GM19397 (cell line): Measurements from ENCODE around the gene PRKAG2.

Experiments
- ATAC-seq: cut with Tn5 transposase; IDR thresholded peaks from one replicate; pipeline ENCODE4 v1.9.1; 2021; ENCODE audit warnings: mild to moderate bottlenecking, moderate library complexity; ENCODE audit not compliant: unreplicated experiment

Gene PRKAG2

DNA sequence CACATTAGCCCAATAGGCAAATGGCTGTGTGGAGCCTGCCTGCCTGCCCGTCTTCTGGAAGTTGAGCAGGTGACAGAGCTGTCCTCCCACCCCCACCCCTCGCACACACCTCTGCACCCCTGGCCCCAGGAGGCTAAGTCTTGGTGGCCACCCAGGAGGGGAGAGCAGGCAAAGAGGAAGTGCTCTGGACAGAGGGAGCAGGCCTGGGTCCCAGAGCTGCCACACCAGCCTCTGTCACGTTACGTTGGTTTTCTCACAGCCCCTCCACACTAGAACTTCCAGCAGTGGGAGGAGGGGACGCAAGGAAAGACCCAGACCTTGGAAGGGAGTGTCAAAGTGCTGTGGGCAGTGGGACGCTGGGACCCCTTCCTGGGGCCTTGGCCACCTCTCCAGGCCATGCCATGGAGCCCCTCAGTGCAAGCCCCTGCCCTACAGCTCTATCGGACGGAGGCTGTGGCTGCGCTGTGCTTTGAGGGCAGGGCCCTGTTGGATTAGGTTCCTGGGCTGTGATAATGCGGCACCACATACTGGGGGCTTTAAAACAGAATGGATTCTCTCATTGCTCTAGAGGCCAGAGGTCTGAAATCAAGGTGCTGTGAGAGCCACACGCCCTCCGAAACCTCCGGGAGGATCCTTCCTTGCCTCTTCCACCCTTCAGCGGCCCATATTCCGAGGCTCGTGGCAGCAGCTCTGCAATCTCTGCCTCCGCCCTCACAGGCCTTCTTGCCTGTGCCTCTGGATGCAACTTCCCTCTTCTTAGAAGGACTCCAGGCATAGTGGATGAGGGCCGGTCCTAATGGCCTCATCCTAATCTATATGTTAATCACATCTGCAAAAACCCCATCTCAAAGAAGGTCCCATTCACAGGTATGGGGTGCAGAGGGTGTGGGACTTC is 9.9 kb downstream of the PRKAG2 start:
- no peak for ATAC-seq

DNA sequence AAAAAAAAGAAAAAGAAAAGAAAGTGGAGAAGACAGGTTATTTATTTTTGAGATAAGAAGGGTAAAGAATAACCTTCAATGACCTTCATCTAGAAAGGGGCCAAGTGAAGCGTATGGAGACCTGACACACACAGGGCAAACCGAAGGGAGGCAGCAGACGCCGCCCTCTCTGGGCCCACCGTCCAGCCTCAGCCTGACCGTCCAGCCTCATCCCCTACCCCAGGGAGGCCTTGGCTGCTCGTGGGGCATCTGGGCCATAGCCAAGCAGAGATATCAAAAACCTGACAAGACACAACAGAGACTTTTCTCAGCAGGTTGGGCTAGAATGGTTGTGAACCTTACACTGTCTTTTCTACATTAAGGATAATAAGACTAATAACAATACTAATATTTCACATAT is 10.9 kb downstream of the PRKAG2 start:
- ATAC-seq = no peak

DNA sequence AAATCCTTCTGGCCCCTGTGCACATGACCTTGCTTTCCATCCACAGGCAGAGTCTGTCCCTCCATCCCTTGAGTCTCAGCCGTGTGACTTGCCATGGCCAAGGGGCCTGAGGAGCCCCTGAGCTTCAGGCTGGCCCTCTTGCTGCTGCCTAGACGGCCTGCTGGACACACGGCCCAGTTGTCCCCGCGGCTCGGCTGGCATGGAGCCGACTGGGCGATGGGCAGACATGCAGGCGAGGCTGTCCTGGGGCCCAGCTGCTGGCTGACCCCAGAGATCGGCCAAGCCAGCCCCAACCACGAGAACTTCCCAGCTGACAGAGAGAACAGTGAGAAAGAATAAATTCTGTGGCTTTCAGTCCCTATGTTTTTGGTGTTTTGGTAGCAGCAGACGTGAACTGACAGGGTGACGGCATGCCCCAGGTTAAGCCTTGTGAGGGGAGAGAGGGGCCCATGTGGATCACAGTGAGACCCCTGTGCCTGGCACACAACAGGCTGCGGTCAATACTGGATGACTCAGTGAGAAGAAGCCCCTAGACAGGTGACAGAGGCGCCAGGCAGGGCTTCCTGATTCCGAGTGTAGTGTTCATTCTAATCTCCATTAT is 11.7 kb downstream of the PRKAG2 start:
- ATAC-seq = no peak

DNA sequence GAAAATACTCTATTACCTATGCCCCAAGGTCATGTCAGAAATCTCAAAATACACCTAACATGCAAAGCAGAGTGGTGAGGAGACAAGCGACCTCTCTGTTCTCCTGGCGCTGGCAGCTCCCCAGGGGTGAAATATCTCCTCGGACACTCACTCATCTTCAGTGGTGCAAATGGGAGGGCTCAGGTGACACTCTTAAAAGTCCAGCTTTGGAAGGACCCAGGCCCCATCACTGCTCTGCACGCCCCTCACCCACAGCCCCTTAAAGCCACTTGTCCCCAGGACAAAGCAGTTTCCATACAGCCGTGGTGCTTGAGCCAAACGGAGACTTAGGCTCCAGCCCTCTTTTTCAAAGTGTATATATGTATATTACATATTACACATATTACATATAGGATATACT is 12.4 kb downstream of the PRKAG2 start:
- no peak for ATAC-seq

DNA sequence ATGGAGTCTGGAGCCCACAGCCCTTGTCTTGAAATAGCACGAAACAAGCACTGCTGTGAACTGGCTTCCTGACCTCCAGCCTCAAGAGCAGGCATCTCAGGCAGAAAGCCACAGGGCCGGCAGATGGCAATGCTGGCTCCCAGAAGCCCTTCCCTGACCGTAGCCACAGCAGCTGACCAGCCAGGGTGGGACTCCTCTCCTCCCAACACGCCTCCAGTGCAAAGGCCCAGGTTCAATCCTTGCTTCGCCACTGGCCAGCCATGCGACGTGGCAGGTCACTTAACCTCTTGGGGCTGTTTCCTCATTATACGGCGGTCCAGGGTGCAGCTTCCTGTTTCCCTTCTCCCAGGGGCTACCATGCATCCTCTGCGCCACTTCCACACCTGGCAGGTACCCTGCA is 12.8 kb downstream of the PRKAG2 start:
- ATAC-seq = no peak

DNA sequence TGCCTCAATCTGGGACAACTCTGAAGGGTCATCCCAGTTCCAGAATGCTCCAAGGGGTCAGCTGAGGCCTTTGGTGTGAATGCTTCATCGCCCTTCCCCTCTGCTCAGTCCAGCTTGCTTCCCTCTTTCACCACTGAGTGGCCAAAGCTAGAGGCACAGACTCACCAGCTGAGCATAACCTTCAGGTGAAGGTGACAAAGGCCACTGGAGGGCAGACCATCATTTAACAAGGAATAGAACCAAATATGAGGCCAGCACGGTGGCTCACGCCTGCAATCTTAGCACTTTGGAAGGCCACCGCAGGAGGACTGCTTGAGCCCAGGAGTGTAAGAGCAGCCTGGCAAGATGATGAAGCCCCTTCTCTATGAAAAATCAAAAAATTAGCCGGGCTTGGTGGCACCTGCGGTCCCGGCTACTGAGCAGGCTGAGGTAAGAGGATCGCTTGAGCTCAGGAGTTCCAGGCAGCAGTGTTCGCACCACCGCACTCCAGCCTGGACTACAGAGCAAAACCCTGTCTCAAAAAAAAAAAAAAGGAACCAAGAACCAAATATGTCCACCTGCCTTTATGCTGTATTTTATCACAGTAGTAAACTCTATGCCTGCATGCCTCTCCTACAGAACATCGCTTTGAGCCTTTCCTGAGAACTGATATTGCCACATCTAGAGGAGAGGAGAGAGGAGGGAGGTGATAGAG is 13.4 kb downstream of the PRKAG2 start:
- ATAC-seq = no peak

DNA sequence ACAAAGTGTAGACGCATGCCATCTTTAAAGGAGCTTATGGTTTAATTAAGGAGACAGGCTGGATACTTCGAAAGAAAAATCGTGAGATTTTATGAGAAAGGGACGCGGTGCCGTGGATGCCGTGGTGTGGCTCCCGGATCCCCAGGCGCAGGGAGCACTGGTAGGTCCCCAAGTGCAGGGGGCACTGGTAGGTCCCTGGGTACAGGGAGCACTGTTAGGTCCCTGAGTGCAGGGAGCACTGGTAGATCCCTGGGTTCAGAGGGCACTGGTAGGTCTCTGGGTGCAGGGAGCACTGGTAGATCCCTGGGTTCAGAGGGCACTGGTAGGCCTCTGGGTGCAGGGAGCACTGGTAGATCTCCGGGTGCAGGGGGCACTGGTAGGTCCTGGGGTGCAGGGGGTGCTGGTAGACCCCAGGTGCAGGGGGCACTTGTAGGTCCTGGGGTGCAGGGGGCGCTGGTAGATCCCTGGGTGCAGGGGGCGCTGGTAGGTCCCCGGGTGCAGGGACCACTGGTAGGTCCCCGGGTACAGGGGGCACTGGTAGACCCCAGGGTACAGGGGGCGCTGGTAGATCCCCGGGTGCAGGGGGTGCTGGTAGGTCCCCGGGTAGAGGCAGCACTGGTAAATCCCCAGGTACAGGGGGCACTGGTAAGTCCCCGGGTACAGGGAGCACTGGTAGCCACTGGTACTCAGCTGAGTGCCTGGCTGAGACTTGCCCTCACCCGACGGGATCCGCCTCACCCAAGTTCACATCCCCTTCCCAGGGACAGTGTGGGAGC is 14.1 kb downstream of the PRKAG2 start:
- no peak for ATAC-seq

DNA sequence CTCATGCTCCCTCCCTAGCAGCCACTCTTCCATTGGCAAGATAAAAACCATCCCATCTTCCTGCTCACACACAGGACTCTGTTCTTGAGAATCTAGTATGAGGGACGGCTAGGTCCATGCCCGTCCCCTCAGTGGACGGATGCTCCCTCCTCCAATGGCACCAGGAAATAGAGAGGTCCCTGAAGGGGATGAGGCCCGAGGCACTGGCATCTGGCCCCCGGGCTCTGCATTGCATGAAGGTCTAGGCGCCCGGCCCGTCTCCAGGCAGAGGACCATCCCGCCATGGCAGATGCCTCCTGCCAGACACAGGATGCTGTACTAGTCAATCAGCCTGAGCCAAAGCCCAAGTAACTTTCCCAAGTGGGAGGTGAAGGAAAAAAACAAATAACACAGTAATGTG is 15.0 kb downstream of the PRKAG2 start:
- ATAC-seq = no peak

DNA sequence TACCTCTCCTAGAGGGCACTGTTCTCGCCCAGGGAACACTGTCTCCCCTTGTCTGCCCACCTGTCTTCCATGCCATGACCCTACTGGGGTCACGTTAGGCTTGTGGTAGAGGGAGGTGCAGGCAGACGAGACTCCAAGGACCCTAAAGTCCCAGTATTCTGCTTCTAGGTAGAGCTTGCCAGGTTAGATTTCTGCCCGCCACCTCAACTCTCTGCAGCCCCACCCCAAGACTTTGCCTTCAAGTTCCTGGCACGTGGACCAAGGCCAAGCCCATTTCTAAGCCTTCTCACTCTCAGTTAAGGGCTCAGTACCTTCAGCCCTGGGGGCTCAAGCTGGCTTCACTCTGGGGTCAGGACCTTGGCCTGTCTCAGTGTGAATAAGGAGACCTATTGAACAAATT is 16.1 kb downstream of the PRKAG2 start:
- no peak for ATAC-seq

DNA sequence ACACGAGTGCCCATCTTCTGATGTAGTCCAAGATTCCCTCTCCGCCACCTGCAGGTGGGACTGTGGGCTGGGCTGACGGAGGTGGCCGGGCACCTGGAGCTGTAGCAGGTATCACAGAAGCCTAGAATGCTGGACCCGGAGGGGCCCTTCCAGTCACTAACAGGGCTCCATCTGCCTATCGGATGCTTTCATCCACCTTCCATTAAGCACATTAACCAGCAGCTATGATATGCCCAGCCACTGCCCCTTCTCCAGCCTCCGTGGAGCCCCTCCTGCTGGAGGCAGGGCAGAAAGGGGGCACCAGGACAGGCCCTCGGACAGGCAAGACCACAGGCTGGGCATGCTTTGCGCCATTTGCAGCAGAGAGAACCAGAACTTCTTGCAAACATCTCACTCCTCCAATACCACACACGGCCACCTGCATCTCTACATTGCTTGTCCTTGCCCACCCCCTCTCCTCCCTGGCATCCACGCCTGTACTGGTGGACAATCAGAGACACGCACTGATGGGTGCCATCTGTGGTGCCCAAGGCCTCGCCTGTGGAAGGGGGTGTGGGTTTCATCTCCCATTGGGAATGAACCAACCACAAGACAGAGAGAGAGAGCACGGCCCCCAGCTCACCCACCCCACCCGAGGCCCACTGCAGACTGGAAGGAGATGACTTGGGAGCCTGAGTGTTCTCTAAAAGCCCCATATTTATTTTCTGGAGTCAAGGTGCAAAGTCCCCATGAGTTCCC is 16.8 kb downstream of the PRKAG2 start:
- ATAC-seq = no peak

DNA sequence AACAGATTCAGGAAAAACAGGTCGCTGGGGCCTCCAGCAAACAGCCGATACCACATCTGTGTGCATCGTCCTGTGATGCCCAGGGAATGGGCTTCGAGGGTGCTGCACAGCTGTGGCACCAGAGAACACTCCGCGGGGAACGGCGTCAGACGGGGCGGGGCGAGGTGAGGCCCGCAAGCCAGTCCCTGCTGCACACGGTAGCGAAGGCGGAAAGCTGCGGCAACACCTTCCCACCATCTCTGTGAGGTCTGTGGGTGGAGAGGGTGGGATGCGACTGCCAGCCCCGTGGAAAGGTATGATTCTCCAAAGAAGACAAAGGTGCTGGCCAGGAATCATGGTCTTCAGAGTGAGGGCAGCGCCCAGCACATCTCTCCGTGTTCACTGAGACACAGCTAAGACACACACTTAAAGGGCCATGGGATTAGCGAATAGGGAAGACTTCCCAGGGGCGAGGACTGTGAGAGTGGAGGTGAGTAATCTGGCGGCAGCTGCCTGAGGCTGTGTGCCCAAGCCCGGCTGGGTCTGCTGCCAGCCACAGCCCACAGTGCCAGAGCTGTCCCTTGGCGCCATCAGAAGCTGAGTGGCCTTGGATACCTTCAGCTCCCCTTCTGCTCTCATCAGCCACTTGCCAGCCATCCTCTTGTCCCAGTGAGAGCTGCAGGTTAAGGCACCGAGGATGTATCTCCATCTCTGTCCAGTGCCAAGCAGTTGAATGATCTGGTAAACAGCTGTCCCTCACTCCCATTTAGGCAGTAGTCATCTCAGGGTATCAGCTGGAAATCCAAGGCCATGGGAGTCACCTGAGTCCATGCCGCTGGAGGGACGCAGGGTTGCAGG is 17.6 kb downstream of the PRKAG2 start:
- ATAC-seq = no peak

DNA sequence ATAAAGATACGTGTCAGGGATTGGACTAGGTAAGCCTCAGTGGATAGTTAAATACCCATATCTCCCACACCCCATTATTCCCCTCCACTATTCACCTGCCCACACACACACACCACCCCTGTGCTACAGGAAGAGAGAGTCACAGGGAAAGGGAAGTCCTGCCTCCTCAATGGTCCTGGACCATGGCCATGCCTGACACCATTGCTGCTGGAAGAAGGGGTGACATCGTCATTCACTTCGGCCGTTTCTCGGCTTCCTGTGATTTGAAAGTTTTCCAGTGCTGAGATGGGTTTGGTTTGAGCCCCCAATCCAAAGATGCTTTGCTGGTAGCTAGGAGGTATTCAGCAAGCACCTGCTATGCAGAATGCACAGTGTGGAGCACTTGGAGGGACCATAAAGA is 18.5 kb downstream of the PRKAG2 start:
- ATAC-seq = no peak

DNA sequence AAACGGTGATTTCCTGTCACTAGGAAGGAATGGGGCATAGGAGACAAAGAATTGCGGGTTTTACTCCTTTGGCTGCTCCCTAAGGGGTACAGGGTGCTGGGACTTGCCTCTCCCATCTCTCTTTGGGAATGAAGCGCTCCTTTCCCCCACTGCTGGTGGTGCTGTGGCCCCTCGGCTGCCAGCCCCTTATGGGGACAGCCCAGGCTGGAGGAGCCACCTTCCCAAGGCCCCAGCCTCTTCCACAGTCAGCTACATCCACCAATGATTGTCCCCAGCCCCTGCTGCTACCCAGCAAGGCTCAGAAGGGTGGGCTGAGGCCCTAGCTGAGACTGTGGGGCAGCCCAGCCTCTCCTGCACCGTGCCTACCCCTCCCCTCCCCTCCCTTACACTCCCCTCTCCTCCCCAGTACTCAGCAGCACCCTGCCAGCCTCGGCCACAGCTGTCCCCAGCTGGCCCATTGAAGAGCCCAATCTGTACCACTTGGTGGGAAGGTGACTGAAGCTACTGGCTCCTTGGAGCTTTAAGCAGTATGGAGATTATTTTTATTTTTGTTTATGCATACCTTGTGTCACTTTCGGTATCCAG is 19.0 kb downstream of the PRKAG2 start:
- no peak for ATAC-seq

DNA sequence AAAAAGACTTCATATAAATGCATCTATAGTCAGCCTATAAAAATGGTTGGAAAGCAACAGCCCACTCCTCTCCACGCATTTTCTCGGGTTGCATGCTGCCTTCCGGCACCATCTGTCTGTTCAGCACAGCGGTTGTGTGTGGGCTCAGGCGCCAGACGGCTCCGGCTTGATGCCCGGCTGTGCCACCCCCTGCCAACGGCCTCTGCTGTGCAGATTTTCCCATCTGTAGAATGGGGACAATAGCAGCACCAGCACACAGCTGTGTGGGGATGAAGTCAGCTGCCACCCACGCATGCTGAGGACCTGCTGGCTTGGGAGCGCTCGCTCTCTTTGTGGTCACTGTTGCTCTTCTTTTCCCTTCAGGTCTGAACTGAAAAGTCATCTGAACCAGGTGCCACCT is 19.5 kb downstream of the PRKAG2 start:
- ATAC-seq = no peak

DNA sequence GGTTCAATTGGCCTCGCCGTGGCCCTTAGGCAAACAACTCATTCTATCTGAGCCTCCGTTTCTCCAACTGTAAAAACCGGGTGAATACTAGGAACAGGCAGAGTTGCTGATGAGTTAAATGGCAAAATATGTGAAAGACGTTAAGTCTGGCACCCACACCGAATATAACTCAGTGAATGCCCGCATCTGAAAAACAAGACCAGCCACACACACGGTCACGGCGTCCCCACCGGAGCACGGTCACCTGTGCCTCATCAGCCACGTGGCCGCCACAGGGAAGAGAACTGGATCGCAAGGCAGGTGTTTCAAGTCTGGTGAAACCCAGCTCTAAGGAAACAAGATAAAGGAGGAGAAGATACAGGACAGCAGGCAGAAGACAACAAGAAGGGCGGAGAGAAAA is 20.4 kb downstream of the PRKAG2 start:
- no peak for ATAC-seq

DNA sequence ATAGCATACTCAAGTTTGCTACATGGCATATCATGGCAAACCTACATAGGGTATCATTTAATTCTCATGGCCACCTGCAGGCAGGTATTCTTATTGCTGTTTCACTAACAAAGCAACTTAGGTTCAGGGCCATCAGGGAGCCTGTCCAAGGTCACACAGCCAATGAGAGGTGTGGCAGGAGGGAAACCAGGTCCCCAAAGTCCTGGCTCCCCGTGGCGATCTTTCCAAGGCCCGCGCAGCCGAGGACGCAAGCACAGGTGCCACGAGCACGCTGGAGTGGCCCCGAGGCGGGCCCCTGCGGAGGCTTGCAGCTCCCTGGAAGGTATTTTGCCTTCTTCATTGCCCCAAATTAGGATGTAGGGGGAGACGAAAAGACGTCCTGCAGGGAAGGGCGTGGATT is 20.8 kb downstream of the PRKAG2 start:
- no peak for ATAC-seq

DNA sequence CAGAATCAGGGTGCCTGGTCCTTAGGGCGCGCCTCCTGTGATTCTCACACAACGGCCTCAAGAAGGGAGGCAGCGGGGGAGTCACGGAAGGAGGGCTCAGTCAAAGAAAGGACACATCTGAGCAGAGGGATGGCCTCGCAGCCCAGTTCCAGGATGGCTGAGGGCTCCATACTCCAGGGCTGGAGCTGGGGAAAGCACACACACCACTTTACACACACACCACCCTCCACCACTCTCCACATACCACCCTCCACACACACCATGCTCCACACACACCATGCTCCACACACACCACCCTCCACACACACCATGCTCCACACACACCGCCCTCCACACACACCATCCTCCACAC is 22.2 kb downstream of the PRKAG2 start:
- ATAC-seq = no peak

DNA sequence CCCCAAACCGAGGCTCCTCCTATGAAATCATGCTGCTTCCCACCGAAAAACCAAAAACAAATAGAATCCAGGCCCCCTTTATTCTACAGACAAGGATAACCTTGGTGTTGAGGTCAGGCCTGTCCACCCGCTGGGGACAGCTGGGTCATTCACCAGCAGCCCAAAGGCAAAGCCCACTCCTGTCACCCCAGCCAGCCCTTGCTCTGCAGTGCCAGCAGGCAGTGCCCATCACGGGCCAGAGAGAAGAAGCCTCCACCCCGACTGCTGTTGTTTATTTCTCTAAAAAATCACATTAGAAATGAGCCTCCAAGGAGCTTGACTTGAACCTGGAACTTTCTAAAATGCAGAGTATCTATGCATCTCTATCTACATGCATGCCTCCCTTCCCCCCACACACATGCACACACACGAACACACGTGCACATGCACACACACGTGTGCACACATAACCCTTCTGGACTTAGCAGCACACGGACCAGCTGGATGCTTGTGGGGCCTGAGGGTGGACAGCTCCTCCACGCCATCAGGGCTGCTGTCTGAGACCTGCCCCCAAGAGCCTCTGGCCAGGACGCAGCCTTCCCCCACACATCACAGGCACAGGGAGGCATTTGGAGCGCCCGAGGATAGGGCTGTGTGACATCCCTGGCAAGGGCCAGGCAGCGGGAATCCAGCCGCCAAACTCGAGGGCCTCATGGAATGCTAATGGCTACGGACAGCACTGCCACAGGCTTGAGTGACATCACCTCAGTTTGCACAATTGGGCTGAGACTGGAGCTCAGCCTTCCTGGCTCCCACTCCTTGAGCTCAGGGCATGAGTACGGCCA is 22.8 kb downstream of the PRKAG2 start:
- no peak for ATAC-seq
